HepG2 (cell line): ENCODE measurements around the gene DNAJC5. TPM values are rescaled to one million over a fixed set of nuclear protein-coding genes. Genes with fewer than 3 reads are reported as not detected.

ENCODE experiments used
- JDP2 ChIP-seq: sonication (generic); formaldehyde crosslinking; IDR thresholded peaks from 2 replicates; pipeline ENCODE4 v1.8.1; 2022; ENCODE audit warnings: missing genetic modification reagents, borderline replicate concordance
- NONO ChIP-seq, 2 experiments: fragments of 450-650 bp in 1 of 2; sonication (generic) in 1 of 2; formaldehyde crosslinking in 1 of 2; IDR thresholded peaks in 1 of 2; conservative IDR thresholded peaks in 1 of 2; 2 replicates each; pipeline versions ENCODE4 v1.6.1 to v1.8.0; 2017 to 2022; ENCODE audit warnings: mild to moderate bottlenecking in 1 of 2, missing genetic modification reagents in 1 of 2, moderate library complexity in 1 of 2
- RARA ChIP-seq: IDR thresholded peaks from 2 replicates; pipeline ENCODE4 v1.6.1; 2016; ENCODE audit warnings: missing genetic modification reagents, missing compliant biosample characterization
- RFXAP ChIP-seq: sonication (generic); formaldehyde crosslinking; IDR thresholded peaks from 2 replicates; pipeline ENCODE4 v1.4.0; 2020; ENCODE audit warnings: missing genetic modification reagents, borderline replicate concordance
- ZNF235 ChIP-seq: sonication (generic); formaldehyde crosslinking; IDR thresholded peaks from 2 replicates; pipeline ENCODE4 v1.8.1; 2023; ENCODE audit warnings: mild to moderate bottlenecking, missing genetic modification reagents, borderline replicate concordance
- ZNF292 ChIP-seq: sonication (generic); formaldehyde crosslinking; IDR thresholded peaks from 2 replicates; pipeline ENCODE4 v1.8.1; 2022; ENCODE audit warnings: mild to moderate bottlenecking, low read depth, missing genetic modification reagents, borderline replicate concordance
- polyA plus RNA-seq, 8 experiments: library from polyadenylated mRNA; depleted of rRNA in 3 of 8; stranded (reverse) in 7 of 8; unstranded in 1 of 8; fragments of >200 nt; fragmentation: Illumina TruSeq in 4 of 8; extraction: Trizol in 4 of 8; gene quantifications; 2 replicates each; pipeline versions ENCODE4 v1.2.1 to v1.2.3, GENCODE V29; 2011 to 2016; ENCODE audit warnings: low read depth in 4 of 8, missing spikeins in 1 of 8, mixed read lengths in 1 of 8; ENCODE audit not compliant: insufficient read depth in 1 of 8
- total RNA-seq, 5 experiments: library from RNA; depleted of rRNA; stranded (reverse); fragments of >200 nt; fragmentation: Illumina TruSeq; extraction: Trizol; gene quantifications; 2 replicates each; pipeline ENCODE4 v1.2.3, GENCODE V29; 2016; ENCODE audit warnings: low read depth in 1 of 5
- TF ChIP-seq, protein P1 (sequence below): sonication (generic); formaldehyde crosslinking; IDR thresholded peaks from one replicate; pipeline ENCODE4 v1.5.1; 2020; ENCODE audit warnings: mild to moderate bottlenecking, missing genetic modification reagents; ENCODE audit errors: not compliant biosample characterization
- TF ChIP-seq, protein P2 (sequence below): sonication (generic); formaldehyde crosslinking; IDR thresholded peaks from 2 replicates; pipeline ENCODE4 v1.4.0; 2020; ENCODE audit warnings: mild to moderate bottlenecking, missing genetic modification reagents
- TF ChIP-seq, protein P3 (sequence below): conservative IDR thresholded peaks from 2 replicates; pipeline ENCODE4 v1.6.1; 2018; ENCODE audit warnings: missing genetic modification reagents
- TF ChIP-seq, protein P4 (sequence below): sonication (generic); formaldehyde crosslinking; IDR thresholded peaks from 2 replicates; pipeline ENCODE4 v1.4.0; 2020; ENCODE audit warnings: mild to moderate bottlenecking, missing genetic modification reagents
- TF ChIP-seq, protein P5 (sequence below), 2 experiments: IDR thresholded peaks; 2 replicates each; pipeline ENCODE4 v1.6.1; 2011 to 2012; ENCODE audit warnings: low read length in 2 of 2, borderline replicate concordance in 1 of 2, low read depth in 1 of 2, mild to moderate bottlenecking in 1 of 2, moderate library complexity in 1 of 2

DNAJC5 gene
- total and polyA plus RNA-seq, 2 of the 13 experiments (the other 11 are each of a cell fraction or from before 2014, with no cell fraction given) = 42.8 to 64.5 TPM

DNA sequence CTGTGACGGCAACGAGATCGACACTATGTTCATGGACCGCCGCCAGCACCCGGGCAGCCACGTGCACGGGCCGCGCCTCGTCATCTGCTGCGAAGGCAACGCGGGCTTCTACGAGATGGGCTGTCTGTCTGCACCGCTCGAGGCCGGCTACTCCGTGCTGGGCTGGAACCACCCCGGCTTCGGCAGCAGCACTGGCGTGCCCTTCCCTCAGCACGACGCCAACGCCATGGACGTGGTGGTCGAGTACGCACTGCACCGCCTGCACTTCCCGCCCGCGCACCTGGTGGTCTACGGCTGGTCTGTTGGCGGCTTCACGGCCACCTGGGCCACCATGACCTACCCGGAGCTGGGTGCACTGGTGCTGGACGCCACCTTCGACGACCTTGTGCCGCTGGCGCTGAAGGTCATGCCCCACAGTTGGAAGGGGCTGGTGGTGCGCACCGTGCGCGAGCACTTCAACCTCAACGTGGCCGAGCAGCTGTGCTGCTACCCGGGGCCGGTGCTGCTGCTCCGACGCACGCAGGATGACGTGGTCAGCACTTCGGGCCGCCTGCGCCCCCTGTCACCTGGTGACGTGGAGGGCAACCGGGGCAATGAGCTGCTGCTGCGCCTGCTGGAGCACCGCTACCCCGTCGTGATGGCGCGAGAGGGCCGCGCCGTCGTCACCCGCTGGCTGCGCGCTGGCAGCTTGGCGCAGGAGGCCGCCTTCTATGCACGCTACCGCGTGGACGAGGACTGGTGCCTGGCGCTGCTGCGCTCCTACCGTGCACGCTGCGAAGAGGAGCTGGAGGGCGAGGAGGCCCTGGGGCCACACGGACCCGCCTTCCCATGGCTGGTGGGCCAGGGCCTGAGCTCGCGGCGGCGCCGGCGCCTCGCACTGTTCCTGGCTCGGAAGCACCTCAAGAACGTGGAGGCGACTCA lies 32.7 kb upstream of the DNAJC5 start (continued):
- TF ChIP-seq, protein P1, sequence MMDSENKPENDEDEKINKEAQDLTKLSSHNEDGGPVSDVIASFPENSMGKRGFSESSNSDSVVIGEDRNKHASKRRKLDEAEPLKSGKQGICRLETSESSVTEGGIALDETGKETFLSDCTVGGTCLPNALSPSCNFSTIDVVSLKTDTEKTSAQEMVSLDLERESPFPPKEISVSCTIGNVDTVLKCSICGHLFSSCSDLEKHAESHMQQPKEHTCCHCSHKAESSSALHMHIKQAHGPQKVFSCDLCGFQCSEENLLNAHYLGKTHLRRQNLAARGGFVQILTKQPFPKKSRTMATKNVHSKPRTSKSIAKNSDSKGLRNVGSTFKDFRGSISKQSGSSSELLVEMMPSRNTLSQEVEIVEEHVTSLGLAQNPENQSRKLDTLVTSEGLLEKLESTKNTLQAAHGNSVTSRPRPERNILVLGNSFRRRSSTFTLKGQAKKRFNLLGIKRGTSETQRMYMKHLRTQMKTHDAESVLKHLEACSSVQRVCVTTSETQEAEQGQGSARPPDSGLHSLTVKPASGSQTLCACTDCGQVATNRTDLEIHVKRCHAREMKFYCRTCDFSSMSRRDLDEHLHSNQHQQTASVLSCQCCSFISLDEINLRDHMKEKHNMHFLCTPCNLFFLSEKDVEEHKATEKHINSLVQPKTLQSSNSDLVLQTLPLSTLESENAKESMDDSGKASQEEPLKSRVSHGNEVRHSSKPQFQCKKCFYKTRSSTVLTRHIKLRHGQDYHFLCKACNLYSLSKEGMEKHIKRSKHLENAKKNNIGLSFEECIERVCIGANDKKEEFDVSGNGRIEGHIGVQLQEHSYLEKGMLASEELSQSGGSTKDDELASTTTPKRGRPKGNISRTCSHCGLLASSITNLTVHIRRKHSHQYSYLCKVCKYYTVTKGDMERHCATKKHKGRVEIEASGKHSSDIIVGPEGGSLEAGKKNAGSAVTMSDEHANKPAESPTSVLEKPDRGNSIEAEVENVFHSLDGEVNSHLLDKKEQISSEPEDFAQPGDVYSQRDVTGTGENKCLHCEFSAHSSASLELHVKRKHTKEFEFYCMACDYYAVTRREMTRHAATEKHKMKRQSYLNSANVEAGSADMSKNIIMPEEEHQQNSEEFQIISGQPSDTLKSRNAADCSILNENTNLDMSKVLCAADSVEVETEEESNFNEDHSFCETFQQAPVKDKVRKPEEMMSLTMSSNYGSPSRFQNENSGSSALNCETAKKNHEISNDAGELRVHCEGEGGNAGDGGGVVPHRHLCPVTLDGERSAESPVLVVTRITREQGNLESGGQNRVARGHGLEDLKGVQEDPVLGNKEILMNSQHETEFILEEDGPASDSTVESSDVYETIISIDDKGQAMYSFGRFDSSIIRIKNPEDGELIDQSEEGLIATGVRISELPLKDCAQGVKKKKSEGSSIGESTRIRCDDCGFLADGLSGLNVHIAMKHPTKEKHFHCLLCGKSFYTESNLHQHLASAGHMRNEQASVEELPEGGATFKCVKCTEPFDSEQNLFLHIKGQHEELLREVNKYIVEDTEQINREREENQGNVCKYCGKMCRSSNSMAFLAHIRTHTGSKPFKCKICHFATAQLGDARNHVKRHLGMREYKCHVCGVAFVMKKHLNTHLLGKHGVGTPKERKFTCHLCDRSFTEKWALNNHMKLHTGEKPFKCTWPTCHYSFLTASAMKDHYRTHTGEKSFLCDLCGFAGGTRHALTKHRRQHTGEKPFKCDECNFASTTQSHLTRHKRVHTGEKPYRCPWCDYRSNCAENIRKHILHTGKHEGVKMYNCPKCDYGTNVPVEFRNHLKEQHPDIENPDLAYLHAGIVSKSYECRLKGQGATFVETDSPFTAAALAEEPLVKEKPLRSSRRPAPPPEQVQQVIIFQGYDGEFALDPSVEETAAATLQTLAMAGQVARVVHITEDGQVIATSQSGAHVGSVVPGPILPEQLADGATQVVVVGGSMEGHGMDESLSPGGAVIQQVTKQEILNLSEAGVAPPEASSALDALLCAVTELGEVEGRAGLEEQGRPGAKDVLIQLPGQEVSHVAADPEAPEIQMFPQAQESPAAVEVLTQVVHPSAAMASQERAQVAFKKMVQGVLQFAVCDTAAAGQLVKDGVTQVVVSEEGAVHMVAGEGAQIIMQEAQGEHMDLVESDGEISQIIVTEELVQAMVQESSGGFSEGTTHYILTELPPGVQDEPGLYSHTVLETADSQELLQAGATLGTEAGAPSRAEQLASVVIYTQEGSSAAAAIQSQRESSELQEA (CRISPR knock-in tag) = no peak
- TF ChIP-seq, protein P2, sequence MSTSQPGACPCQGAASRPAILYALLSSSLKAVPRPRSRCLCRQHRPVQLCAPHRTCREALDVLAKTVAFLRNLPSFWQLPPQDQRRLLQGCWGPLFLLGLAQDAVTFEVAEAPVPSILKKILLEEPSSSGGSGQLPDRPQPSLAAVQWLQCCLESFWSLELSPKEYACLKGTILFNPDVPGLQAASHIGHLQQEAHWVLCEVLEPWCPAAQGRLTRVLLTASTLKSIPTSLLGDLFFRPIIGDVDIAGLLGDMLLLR = peak; percentile 45; the same call in 1 of the 2 replicates
- TF ChIP-seq NONO (IDR thresholded peaks at IDR 0.05) = no peak
- TF ChIP-seq NONO (CRISPR knock-in tag; conservative IDR thresholded peaks at IDR 0.05) = peak; percentile 20; the same call in 1 of the 2 replicates
- TF ChIP-seq JDP2 = no peak
- TF ChIP-seq, protein P3, sequence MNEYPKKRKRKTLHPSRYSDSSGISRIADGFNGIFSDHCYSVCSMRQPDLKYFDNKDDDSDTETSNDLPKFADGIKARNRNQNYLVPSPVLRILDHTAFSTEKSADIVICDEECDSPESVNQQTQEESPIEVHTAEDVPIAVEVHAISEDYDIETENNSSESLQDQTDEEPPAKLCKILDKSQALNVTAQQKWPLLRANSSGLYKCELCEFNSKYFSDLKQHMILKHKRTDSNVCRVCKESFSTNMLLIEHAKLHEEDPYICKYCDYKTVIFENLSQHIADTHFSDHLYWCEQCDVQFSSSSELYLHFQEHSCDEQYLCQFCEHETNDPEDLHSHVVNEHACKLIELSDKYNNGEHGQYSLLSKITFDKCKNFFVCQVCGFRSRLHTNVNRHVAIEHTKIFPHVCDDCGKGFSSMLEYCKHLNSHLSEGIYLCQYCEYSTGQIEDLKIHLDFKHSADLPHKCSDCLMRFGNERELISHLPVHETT (CRISPR knock-in tag) = no peak
- no peak for TF ChIP-seq ZNF235 (CRISPR knock-in tag)
- TF ChIP-seq, protein P4, sequence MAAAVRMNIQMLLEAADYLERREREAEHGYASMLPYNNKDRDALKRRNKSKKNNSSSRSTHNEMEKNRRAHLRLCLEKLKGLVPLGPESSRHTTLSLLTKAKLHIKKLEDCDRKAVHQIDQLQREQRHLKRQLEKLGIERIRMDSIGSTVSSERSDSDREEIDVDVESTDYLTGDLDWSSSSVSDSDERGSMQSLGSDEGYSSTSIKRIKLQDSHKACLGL (CRISPR knock-in tag) = no peak
- no peak for TF ChIP-seq RFXAP (CRISPR knock-in tag)
- TF ChIP-seq ZNF292 (CRISPR knock-in tag) = 0 out of 2 replicates have a peak, but pooled peaks have one; percentile 18
- TF ChIP-seq, protein P5, sequence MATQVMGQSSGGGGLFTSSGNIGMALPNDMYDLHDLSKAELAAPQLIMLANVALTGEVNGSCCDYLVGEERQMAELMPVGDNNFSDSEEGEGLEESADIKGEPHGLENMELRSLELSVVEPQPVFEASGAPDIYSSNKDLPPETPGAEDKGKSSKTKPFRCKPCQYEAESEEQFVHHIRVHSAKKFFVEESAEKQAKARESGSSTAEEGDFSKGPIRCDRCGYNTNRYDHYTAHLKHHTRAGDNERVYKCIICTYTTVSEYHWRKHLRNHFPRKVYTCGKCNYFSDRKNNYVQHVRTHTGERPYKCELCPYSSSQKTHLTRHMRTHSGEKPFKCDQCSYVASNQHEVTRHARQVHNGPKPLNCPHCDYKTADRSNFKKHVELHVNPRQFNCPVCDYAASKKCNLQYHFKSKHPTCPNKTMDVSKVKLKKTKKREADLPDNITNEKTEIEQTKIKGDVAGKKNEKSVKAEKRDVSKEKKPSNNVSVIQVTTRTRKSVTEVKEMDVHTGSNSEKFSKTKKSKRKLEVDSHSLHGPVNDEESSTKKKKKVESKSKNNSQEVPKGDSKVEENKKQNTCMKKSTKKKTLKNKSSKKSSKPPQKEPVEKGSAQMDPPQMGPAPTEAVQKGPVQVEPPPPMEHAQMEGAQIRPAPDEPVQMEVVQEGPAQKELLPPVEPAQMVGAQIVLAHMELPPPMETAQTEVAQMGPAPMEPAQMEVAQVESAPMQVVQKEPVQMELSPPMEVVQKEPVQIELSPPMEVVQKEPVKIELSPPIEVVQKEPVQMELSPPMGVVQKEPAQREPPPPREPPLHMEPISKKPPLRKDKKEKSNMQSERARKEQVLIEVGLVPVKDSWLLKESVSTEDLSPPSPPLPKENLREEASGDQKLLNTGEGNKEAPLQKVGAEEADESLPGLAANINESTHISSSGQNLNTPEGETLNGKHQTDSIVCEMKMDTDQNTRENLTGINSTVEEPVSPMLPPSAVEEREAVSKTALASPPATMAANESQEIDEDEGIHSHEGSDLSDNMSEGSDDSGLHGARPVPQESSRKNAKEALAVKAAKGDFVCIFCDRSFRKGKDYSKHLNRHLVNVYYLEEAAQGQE (IDR thresholded peaks at IDR 0.05; ENCODE audit: borderline replicate concordance in 1 of 2, low read depth in 1 of 2, low read length in 2 of 2) = no peak
- TF ChIP-seq RARA (CRISPR knock-in tag) = no peak
